Ishikawa (cell line): ENCODE measurements around the gene PODN.

Experiments used
- EGR1 ChIP-seq: IDR thresholded peaks from 2 replicates; pipeline ENCODE4 v1.6.1; 2012
- EP300 ChIP-seq: IDR thresholded peaks from 2 replicates; pipeline ENCODE4 v1.6.1; 2012; ENCODE audit warnings: borderline replicate concordance
- NFIC ChIP-seq: IDR thresholded peaks from 2 replicates; pipeline ENCODE4 v1.6.1; 2012
- TAF1 ChIP-seq: IDR thresholded peaks from 2 replicates; pipeline ENCODE4 v1.6.1; 2012; ENCODE audit warnings: low read depth, mild to moderate bottlenecking
- TCF12 ChIP-seq: IDR thresholded peaks from 2 replicates; pipeline ENCODE4 v1.6.1; 2012; ENCODE audit warnings: low read depth
- YY1 ChIP-seq: IDR thresholded peaks from 2 replicates; pipeline ENCODE4 v1.6.1; 2012; ENCODE audit warnings: low read depth
- ZBTB7A ChIP-seq: IDR thresholded peaks from 2 replicates; pipeline ENCODE4 v1.6.1; 2012; ENCODE audit warnings: low read depth
- TF ChIP-seq, protein P1 (sequence below): IDR thresholded peaks from 2 replicates; pipeline ENCODE4 v1.6.1; 2012; ENCODE audit warnings: low read depth, mild to moderate bottlenecking
- TF ChIP-seq, protein P2 (sequence below): IDR thresholded peaks from 2 replicates; pipeline ENCODE4 v1.6.1; 2012

DNA sequence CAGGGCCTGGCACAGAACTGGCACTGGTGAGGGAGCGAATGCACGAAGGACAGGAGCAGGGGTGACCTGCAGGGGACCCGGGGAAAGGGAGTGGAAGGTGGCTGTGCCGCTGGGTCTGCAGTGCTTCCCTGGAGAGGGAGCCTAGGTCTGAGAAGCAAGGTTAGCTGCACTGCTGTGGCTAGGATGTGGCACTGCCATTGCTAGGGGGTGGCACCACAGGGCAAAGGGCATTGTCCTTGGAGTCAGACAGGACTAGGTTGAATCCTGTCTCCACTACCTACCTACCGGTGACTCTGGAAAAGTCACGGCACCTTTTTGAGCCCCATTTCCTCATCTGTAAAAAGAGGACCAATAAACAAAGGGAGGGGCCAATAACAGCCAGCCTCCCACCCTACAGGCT lies 52.1 kb downstream of the PODN start:
- TF ChIP-seq EGR1 (no peak), TCF12 (no peak), TAF1 (no peak), EP300 (no peak), YY1 (no peak), ZBTB7A (no peak), NFIC (no peak)
- TF ChIP-seq, protein P1, sequence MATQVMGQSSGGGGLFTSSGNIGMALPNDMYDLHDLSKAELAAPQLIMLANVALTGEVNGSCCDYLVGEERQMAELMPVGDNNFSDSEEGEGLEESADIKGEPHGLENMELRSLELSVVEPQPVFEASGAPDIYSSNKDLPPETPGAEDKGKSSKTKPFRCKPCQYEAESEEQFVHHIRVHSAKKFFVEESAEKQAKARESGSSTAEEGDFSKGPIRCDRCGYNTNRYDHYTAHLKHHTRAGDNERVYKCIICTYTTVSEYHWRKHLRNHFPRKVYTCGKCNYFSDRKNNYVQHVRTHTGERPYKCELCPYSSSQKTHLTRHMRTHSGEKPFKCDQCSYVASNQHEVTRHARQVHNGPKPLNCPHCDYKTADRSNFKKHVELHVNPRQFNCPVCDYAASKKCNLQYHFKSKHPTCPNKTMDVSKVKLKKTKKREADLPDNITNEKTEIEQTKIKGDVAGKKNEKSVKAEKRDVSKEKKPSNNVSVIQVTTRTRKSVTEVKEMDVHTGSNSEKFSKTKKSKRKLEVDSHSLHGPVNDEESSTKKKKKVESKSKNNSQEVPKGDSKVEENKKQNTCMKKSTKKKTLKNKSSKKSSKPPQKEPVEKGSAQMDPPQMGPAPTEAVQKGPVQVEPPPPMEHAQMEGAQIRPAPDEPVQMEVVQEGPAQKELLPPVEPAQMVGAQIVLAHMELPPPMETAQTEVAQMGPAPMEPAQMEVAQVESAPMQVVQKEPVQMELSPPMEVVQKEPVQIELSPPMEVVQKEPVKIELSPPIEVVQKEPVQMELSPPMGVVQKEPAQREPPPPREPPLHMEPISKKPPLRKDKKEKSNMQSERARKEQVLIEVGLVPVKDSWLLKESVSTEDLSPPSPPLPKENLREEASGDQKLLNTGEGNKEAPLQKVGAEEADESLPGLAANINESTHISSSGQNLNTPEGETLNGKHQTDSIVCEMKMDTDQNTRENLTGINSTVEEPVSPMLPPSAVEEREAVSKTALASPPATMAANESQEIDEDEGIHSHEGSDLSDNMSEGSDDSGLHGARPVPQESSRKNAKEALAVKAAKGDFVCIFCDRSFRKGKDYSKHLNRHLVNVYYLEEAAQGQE: no peak
- TF ChIP-seq, protein P2, sequence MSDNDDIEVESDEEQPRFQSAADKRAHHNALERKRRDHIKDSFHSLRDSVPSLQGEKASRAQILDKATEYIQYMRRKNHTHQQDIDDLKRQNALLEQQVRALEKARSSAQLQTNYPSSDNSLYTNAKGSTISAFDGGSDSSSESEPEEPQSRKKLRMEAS: no peak
